Measurements from ENCODE around the gene EPS8L2. TPM values are rescaled to one million over a fixed set of nuclear protein-coding genes. Genes with fewer than 3 reads are reported as not detected.
A peak's percentile ranks its signal among the peaks of the same experiment; 100 is the strongest.

EPS8L2 gene
- total RNA-seq, 2 experiments from 2014 or later = 7.8 to 11.9 TPM

GRCh38 chr11:742156-742546 lies 36.1 kb downstream of the EPS8L2 start:
- Mint-ChIP-seq H3K4me3 (no peak overlapping the region), H3K36me3 (ENCODE audit: low read depth) (no peaks in the 10 kb centered on the region), H3K27me3 (no peaks in the 10 kb centered on the region), H3K27ac (no peak overlapping the region), H3K9me3 (no peaks in the 10 kb centered on the region), H3K4me1 (peaks cover 23% of the 10 kb centered on the region)
- CTCF ChIA-PET = interaction anchor here (1.0 kb wide), 1 partner anchor 9 kb away, joined by 3 read pairs; no protein-coding TSS in a partner anchor
- no peak for DNase-seq
- POLR2A ChIA-PET = no interaction called here

DNA sequence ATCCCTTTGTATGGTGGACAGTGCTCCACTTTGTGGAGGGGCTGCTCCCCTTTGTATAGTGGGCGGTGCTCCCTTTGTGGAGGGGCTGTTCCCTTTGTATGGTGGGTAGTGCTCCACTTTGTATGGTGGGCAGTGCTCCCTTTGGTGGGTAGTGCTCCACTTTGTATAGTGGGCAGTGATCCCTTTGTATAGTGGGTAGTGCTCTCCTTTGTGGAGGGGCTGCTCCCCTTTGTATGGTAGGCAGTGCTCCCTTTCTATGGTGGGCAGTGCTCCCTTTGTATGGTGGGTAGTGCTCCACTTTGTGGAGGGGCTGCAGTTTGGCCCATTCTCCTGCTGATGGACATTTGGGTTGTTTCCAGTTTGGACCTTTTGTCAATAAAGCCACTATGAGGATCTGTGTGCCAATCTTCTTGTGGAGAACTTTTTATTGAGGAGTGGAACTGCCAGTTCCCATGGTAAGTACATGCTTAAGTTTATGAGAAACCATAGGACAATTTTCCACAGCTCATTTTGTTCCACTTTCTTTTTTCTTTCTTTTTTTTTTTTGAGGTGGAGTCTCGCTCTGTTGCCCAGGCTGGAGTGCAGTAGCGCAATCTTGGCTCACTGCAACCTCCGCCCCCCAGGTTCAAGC lies 36.7 kb downstream of the EPS8L2 start:
- Mint-ChIP-seq H3K4me3 (no peak overlapping the region), H3K9me3 (no peaks in the 10 kb centered on the region), H3K4me1 (peaks cover 18% of the 10 kb centered on the region), H3K36me3 (ENCODE audit: low read depth) (no peaks in the 10 kb centered on the region), H3K27me3 (no peaks in the 10 kb centered on the region), H3K27ac (no peak overlapping the region)
- ChIA-PET POLR2A (no interaction called here), CTCF (interaction anchor here (0.6 kb wide), 1 partner anchor 285 kb away, joined by 4 read pairs; no protein-coding TSS in a partner anchor)
- no peak for DNase-seq

GRCh38 chr11:745428-745827 lies 39.4 kb downstream of the EPS8L2 start:
- Mint-ChIP-seq H3K27ac (no peak overlapping the region), H3K9me3 (no peaks in the 10 kb centered on the region), H3K36me3 (ENCODE audit: low read depth) (peaks cover 4% of the 10 kb centered on the region), H3K4me3 (no peak overlapping the region), H3K27me3 (no peaks in the 10 kb centered on the region), H3K4me1 (peaks cover 21% of the 10 kb centered on the region)
- DNase-seq = no peak
- ChIA-PET CTCF (interaction anchor here (0.7 to 0.9 kb wide), 2 partner anchors 18 to 190 kb away, joined by 3 read pairs; no protein-coding TSS in a partner anchor), POLR2A (no interaction called here)

DNA sequence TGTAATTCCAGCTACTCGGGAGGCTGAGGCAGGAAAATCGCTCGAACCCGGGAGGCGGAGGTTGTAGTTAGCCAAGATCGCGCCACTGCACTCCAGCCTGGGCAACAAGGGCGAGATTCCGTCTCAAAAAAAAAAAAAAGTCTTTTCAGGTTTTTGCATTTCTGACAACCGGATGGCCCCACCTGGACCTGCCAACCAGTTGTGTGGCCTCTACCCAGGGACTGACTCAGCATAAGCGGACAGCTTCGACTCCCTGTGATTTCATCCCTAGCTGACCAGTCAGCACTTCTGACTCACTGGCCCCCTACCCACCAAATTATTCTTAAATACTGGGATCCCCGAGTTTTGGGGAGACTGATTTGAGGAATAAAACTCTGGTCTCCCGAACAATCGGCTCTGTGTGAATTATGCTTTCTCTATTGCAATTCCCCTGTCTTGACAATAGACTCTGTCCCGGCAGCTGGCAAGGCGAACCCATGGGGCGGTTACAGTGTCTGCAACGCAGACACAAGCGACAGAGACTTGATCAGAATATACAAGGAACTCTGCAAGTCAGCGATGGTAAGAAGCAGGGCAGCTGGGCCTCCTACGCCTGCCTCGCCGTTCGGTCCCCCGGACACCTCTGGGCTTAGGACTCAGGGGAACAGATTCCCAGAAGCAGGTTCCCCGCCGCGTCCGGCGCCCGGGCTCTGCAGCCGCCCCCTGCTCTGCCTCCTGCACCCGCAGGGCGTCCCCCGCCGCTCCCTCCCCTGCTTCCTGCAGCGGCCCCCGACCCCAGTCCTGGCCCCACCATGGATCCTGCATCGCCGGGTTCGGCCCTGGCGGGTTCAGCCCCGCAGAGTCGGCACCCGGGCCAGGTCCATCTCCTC lies 40.5 kb downstream of the EPS8L2 start:
- H3K27ac Mint-ChIP-seq = peak overlapping the region; percentile 83
- POLR2A ChIA-PET = no interaction called here
- H3K9me3 Mint-ChIP-seq = no peaks in the 10 kb centered on the region
- H3K4me1 Mint-ChIP-seq = peaks cover 21% of the 10 kb centered on the region
- peaks cover 4% of the 10 kb centered on the region for H3K36me3 Mint-ChIP-seq (ENCODE audit: low read depth)
- DNase-seq = peak; percentile 63
- H3K27me3 Mint-ChIP-seq = no peaks in the 10 kb centered on the region
- CTCF ChIA-PET = interaction anchor here (0.6 to 2.0 kb wide), 4 partner anchors 10 to 108 kb away, joined by 3 to 9 read pairs (median 3); no protein-coding TSS in a partner anchor
- peak overlapping the region; percentile 83 for H3K4me3 Mint-ChIP-seq

DNA sequence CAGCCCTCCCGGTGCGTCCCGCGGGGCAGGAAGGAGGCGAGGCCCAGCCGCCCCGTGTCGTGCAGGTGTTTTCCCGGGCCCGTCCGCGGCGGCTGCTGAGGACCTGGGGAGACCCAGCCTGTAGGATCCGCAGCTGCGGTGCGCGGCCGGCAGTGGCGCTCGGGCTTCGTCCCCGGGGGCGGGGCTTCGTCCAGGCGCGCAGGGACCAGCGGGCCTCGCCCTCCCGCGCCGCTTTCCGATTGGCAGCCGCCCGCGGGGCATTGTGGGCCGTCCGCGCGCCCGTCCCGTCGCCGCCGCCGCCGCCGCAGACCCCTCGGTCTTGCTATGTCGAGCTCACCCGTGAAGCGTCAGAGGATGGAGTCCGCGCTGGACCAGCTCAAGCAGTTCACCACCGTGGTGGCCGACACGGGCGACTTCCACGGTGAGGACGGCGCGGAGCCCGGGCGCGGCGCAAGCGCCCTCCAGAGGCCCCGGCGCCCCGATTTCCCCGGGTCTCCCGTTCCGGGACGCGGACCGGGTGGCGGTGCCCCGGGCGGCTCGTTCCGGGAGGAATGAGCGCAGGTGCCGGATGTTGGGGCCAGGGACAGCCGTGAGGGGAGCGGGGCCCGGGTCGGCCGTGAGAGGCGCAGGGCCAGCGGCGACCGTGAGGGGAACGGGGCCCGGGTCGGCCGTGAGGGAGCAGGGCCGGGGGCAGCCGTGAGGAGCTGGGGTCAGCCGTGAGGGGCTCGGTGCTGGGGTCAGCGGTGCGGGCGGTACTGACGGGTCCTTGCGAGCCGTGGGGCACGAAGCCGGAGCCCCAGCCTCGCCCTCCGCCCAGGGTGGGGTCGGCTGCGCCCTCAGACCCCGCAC lies 41.4 kb downstream of the EPS8L2 start, which contains the start of gene TALDO1:
TALDO1 (plus strand) TSS at position 307 of the 849 bp plus-strand sequence; CDS start at position 325, 18 bp downstream.
- Mint-ChIP-seq H3K9me3 (no peaks in the 10 kb centered on the region), H3K36me3 (ENCODE audit: low read depth) (peaks cover 6% of the 10 kb centered on the region), H3K27ac (peak within 1 kb of the TSS; percentile 83), H3K4me3 (peak within 1 kb of the TSS; percentile 83), H3K4me1 (peaks cover 23% of the 10 kb centered on the region), H3K27me3 (no peaks in the 10 kb centered on the region)
- POLR2A ChIA-PET = interaction anchor here (0.6 kb wide), 1 partner anchor 159 kb away, joined by 5 read pairs; no protein-coding TSS in a partner anchor
- peak; percentile 83 for DNase-seq
- CTCF ChIA-PET = interaction anchor here (0.5 to 2.0 kb wide), 5 partner anchors 10 to 446 kb away, joined by 3 to 9 read pairs (median 3); no protein-coding TSS in a partner anchor

DNA sequence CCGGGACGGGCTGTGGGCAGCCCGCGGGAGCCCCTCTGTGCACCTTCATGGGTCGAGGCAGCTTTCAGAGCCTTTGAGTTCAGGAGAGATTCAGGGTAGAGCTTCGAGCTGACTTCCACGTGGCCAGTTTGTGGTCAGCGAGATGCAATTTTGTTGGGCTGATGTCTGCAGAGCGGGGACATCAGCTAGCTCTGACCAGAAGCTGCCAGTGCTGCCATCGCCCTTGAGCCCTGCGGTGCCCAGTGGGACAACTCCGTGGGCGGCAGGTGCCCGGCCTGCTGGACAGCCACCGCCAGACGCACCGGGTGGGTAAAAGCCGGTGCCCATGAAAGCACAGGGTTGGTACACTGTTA lies 42.0 kb downstream of the EPS8L2 start:
- no peak for DNase-seq
- Mint-ChIP-seq H3K27ac (peak overlapping the region; percentile 81), H3K4me1 (peaks cover 26% of the 10 kb centered on the region), H3K27me3 (no peaks in the 10 kb centered on the region), H3K36me3 (ENCODE audit: low read depth) (peaks cover 9% of the 10 kb centered on the region), H3K4me3 (peak overlapping the region; percentile 83), H3K9me3 (no peaks in the 10 kb centered on the region)
- ChIA-PET CTCF (interaction anchor here (0.5 to 2.0 kb wide), 3 partner anchors 9 to 446 kb away, joined by 3 to 9 read pairs (median 4); no protein-coding TSS in a partner anchor), POLR2A (no interaction called here)

DNA sequence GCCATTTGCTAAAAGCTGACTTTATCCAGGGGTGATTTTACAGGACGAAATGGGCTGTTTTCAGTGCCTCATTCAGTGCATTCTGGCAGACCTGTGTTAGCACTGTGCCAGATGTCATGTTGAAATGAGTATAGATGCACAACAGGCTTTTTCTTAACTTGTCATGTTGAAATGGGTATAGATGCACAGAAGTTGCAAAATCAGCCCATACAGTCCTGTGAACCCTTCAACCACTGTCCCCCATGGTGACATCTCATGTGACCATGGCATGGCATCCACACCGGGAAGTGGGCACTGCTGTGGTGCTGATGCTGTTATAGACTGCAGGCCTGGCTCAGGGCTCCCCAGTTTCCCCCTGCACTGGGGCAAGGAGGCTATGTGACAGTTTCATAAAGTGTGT lies 43.7 kb downstream of the EPS8L2 start:
- ChIA-PET POLR2A (no interaction called here), CTCF (interaction anchor here (0.6 to 1.8 kb wide), 2 partner anchors 11 to 16 kb away, joined by 4 to 5 read pairs; no protein-coding TSS in a partner anchor)
- Mint-ChIP-seq H3K27ac (peak overlapping the region; percentile 36), H3K4me3 (peak overlapping the region; percentile 52), H3K4me1 (peaks cover 26% of the 10 kb centered on the region), H3K27me3 (no peaks in the 10 kb centered on the region), H3K36me3 (ENCODE audit: low read depth) (peaks cover 9% of the 10 kb centered on the region), H3K9me3 (no peaks in the 10 kb centered on the region)
- DNase-seq = no peak

DNA sequence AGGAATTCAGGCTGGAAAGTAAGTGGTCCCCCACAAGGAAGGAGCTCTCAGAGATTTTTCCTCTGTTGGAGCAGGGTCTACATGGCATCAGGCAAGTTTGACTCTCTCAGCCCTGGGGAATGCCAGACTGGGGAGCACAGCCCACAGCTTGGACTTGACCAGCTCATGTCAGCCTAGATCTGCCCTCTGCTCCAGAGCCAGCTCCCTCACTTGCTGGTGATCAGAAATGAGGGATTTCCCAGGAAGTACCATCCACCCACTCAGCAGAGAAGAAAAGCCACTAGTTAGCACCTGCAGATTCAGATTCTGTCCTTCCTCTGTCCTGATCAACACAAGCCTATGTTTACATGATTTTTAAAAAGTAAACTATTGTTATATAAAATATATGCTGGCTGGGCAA lies 54.2 kb downstream of the EPS8L2 start:
- Mint-ChIP-seq H3K27ac (no peak overlapping the region), H3K36me3 (ENCODE audit: low read depth) (peaks cover 39% of the 10 kb centered on the region), H3K27me3 (no peaks in the 10 kb centered on the region), H3K9me3 (no peaks in the 10 kb centered on the region), H3K4me1 (peaks cover 2% of the 10 kb centered on the region), H3K4me3 (no peak overlapping the region)
- POLR2A ChIA-PET = no interaction called here
- DNase-seq = no peak
- CTCF ChIA-PET = interaction anchor here (1.4 to 1.6 kb wide), 2 partner anchors 10 to 37 kb away, joined by 4 to 5 read pairs; no protein-coding TSS in a partner anchor

DNA sequence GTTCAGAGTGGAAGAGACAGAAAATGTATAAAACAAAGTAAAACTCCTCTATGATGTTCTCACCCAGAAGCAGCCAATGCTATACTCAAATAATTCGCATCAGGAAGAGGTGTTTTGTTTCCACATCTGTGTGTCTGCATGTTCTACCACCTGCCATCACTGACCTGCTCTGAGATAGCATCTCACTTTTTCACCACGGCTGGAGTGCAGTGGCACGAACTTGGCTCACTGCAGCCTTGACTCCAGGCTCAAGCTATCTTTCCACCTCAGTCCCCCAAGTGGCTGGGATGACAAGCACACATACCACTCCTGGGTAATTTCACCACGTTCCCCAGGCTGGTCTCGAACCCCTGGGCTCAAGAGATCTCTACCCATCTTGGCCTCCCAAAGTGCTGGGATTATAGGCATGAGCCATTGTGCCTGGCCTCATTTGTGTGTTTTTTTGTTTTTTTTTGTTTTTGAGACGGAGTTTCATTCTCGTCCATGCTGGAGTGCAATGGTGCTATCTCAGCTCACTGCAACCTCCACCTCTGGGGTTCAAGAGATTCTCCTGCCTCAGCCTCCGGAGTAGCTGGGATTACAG lies 55.6 kb downstream of the EPS8L2 start:
- no peaks in the 10 kb centered on the region for H3K27me3 Mint-ChIP-seq
- no peak overlapping the region for H3K4me3 Mint-ChIP-seq
- peaks cover 4% of the 10 kb centered on the region for H3K4me1 Mint-ChIP-seq
- H3K27ac Mint-ChIP-seq = peak overlapping the region; percentile 64
- CTCF ChIA-PET = interaction anchor here (0.7 to 1.2 kb wide), 2 partner anchors 16 to 205 kb away, joined by 3 to 6 read pairs; no protein-coding TSS in a partner anchor
- no peak for DNase-seq
- H3K36me3 Mint-ChIP-seq (ENCODE audit: low read depth) = peaks cover 42% of the 10 kb centered on the region
- POLR2A ChIA-PET = no interaction called here
- H3K9me3 Mint-ChIP-seq = no peaks in the 10 kb centered on the region

DNA sequence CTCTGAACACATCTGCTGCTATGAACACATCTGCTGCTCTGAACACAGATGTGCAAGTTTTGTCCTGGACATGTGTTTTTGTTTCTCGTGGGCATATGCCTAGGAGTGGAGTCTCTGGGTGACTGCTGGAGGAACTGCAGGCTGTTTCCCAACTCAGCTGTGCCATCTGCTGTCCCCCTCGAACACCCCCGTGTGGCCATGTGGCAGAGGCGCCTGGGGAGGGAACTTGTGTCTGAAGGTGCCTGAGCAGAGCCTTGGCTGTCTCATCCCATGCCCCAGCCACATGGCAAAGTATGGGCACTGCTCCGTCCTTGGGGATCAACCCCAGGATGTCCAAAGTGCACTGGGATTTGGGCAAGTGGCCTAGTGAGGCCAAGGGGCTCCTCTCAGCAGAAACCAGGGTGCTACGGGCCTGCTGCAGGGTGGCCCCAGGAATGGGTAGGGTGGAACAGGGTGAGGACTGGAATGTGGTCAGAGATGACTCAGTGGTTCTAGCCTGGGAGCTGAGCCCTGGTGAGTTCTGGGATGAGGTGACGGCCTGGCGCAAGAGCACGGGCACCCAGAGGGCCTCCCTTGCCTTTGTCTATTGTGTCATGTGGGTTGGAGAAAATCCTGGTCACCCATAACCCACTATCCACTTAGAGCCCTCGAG lies 56.5 kb downstream of the EPS8L2 start:
- H3K4me1 Mint-ChIP-seq = peaks cover 4% of the 10 kb centered on the region
- no peak overlapping the region for H3K27ac Mint-ChIP-seq
- H3K36me3 Mint-ChIP-seq (ENCODE audit: low read depth) = peaks cover 35% of the 10 kb centered on the region
- H3K4me3 Mint-ChIP-seq = no peak overlapping the region
- peak; percentile 35 for DNase-seq
- POLR2A ChIA-PET = no interaction called here
- H3K27me3 Mint-ChIP-seq = no peaks in the 10 kb centered on the region
- no peaks in the 10 kb centered on the region for H3K9me3 Mint-ChIP-seq
- CTCF ChIA-PET = interaction anchor here (1.4 kb wide), 1 partner anchor 55 kb away, joined by 3 read pairs; no protein-coding TSS in a partner anchor

- no peak for DNase-seq
- Mint-ChIP-seq H3K4me3 (no peak overlapping the region), H3K4me1 (peaks cover 4% of the 10 kb centered on the region), H3K27me3 (no peaks in the 10 kb centered on the region), H3K36me3 (ENCODE audit: low read depth) (peaks cover 33% of the 10 kb centered on the region), H3K9me3 (no peaks in the 10 kb centered on the region), H3K27ac (no peak overlapping the region)
- CTCF ChIA-PET = interaction anchor here (1.3 to 1.4 kb wide), 2 partner anchors 56 to 244 kb away, joined by 3 to 4 read pairs; no protein-coding TSS in a partner anchor
- POLR2A ChIA-PET = interaction anchor here (0.6 kb wide), 1 partner anchor 9 kb away, joined by 3 read pairs; no protein-coding TSS in a partner anchor
These were observed 57.0 kb downstream of the EPS8L2 start for GRCh38 chr11:763073-763463.

Data from activated CD4-positive, alpha-beta T cell treated with anti-CD3 and anti-CD28 coated beads, Interleukin-2, amount 10 ng/mL, durations not matched to agents 7 days and 5 days (primary cell).